ENCODE data around the gene CD207.

CD207 gene

DNA sequence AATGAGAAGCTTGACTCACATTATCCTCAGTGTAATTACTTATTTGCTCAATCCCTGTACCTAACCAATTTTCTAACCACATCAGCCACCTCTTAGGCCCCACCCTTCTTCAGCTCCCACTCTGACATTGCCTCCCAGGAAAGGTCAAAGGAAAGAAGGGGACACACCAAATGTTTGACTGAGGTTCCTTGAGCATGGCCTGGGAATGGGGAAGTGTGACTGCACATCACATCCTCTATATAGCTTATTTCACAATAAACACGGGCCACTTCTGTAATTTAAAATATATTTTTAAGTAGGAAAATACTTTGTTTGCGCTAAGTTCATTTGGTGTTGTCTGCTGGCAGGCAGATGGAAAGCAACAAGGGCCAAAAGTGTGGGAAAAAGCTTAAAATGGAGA, 42.2 kb downstream of the CD207 start:
- DNase-seq, result peak; percentile 74 to 94 (median 88)

DNA sequence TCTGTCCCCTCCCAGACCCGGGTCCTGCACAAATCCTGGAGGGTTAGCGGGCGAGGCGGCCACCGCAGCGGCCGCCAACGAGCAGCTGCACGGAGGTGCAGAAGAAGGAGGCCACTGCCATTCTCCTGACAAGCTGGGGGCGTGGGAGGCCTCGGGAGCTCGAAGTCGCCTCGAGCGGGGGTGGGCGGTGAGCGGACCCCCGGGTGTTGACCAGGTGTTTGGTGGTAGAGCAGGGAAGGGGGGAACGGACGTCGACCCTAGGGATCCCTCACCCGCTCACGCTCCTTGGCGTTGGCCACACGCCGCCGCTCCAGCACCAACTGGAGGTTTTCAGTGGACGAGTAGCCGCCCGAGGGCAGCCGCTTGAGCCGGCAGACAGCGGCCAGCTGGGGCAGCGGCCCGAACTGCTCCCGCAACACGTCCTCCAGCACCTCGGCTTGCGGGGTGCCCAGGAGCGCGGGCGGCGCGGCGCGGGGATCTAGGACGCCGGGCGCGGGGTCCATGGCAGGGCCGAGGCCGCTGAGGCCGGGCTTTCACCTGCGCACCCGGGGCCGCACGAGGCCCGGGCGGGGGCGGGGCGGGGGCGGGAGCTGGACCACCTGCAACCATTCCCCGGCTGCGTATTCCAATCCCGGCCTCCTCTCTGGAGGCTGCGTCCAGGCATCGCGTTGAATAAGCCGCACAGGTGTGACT, 45.3 kb downstream of the CD207 start, which contains the start of gene FIGLA:
TSS of gene FIGLA (minus strand) at position 508 of the 693 bp plus-strand sequence. CDS start at position 503, 5 bp downstream.
- DNase-seq, result peak in 2 of 4 experiments; percentile 11 to 36

DNA sequence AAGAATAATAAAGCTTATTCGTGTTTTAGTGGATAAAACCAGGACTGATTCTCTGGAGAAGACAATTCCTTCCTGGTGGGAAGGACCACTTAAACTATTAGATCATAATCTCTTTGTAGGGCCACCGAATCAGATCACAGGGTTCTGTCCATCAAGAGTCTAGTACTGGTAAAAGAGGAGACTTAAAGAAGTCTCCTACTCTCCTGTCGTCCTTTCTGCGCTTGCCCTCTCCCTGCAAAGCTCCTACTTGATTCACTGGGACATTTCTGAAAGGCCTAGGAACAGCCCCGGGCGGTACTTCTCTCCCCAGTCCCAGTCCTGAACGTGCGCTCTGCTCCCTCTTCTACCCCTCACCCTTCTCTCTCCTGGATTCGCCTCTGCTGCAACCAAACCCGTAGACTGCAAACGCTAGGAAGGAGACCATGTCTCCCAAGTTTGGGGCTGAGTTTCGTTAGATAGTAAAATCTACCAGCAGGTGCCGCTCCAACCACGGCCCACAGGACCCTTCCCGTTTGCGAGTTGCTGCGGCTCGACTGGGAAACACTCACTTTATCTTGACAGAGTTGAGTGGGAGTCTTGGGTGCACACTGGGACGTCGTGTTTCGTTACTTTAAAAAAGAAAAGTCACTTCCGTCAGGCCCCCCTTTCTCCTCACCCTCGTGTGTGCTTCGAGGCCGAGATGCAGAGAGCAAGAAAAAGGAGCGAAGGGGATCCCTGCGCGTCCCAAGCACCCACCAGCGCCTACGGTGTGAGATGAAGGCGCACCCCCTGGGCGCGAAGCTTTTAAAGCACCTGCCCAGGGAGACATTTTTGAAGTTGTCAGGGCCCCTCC, 46.1 kb downstream of the CD207 start:
- peak; percentile 85 to 92 (median 89) for DNase-seq

DNA sequence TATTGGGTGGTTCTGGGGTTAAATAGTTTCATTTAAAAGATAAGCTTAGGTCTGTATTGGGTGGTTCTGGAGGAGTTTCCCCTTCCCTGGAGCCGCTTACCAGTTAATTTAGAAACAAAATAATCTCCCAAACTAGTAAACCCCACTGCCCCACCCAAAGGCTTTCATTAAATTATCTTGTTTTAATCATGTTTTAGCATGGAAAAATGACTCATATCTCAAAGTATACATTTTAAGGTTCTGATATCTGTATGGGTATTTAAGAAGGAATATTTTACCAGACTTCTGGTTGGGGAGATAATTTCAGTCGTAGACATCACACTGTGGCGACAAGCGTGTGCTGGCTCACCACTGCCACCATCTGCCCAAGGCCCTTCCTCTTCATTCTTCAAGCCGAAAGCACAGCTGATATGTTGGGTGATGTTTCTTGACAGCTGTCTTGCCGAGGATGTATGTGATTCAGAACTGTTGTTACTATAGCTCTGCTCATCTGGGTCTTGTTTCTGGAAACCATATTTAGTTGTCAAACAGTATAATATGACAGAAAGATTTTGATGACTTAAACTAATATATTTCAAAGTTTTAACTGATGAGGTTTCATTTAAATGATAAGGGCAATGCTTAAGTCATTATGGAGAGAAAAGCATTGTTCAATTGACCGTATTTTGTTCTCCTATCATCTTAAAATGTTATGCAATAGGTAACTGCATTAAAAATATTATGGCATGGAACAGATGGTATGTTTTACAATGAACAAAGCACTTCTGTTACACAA, 50.3 kb downstream of the CD207 start:
- peak; percentile 53 to 71 (median 63) for DNase-seq

DNA sequence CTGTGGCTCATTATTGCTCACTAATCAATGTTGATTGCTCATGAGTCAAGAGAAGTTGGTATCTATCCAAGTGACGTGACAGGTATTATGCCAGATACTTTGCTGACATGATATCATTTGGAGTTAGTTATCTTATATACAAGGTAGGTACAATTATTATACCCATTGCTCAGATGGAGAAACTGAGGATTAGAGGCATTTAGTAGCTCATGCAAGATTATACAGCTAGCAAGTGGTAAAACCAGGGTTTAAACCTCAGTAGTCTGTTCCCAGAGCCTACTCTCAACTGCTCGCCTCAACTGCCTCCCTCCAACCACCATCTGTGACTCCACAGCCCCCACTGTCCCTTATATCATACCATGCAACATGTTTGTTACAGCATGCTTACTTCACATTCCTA, 51.3 kb downstream of the CD207 start:
- no peak for DNase-seq
